A673 (cell line): ENCODE data around the gene RHBDD3.

Experiments
- EZH2 ChIP-seq: fragments of 200-600 bp; sonication (generic); IDR thresholded peaks from 2 replicates; pipeline ENCODE4 v1.6.1; 2017; ENCODE audit warnings: borderline replicate concordance, low read depth, mild to moderate bottlenecking, mixed read lengths, antibody characterized with exemption, low read length; ENCODE audit not compliant: poor library complexity, severe bottlenecking
- TF ChIP-seq, protein P1 (sequence below): fragments of 300-800, 200-600 bp; sonication (generic); conservative IDR thresholded peaks from 2 replicates; pipeline ENCODE4 v1.5.1; 2017; ENCODE audit warnings: low read depth, mild to moderate bottlenecking, antibody characterized with exemption, low read length, moderate library complexity, mixed read lengths

- TF ChIP-seq, protein P1, sequence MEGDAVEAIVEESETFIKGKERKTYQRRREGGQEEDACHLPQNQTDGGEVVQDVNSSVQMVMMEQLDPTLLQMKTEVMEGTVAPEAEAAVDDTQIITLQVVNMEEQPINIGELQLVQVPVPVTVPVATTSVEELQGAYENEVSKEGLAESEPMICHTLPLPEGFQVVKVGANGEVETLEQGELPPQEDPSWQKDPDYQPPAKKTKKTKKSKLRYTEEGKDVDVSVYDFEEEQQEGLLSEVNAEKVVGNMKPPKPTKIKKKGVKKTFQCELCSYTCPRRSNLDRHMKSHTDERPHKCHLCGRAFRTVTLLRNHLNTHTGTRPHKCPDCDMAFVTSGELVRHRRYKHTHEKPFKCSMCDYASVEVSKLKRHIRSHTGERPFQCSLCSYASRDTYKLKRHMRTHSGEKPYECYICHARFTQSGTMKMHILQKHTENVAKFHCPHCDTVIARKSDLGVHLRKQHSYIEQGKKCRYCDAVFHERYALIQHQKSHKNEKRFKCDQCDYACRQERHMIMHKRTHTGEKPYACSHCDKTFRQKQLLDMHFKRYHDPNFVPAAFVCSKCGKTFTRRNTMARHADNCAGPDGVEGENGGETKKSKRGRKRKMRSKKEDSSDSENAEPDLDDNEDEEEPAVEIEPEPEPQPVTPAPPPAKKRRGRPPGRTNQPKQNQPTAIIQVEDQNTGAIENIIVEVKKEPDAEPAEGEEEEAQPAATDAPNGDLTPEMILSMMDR = no peak
- TF ChIP-seq EZH2 = no peak
These were observed 42.8 kb downstream of the RHBDD3 start for GRCh38 chr22:29224859-29225410.
